T-helper 2 cell treated with Interferon-gamma antibody and Interleukin-4, amounts not matched to agents 5 μg/mL and 100 μg/mL, for 36 hours (primary cell): ENCODE measurements around the gene HNRNPL.
"Not testable (repeated sequence)": the region's sequence is repeated elsewhere in the genome, so short reads cannot be mapped to it uniquely, and the experiment has no call there.

Experiments used
- DNase-seq: peaks from one replicate; pipeline ENCODE4 v3.0.0; 2021; ENCODE audit warnings: low spot score
- H3K27ac Mint-ChIP-seq: one replicate; pipeline ENCODE4 v1.8.0; 2021; ENCODE audit warnings: mild to moderate bottlenecking, mixed read lengths
- H3K27me3 Mint-ChIP-seq: one replicate; pipeline ENCODE4 v1.8.0; 2021; ENCODE audit warnings: low read depth, mixed read lengths
- H3K36me3 Mint-ChIP-seq: one replicate; pipeline ENCODE4 v1.8.0; 2021; ENCODE audit warnings: low read depth, mixed read lengths
- H3K4me1 Mint-ChIP-seq: one replicate; pipeline ENCODE4 v1.8.0; 2021; ENCODE audit warnings: low read depth, mixed read lengths
- H3K4me3 Mint-ChIP-seq: one replicate; pipeline ENCODE4 v1.8.0; 2022; ENCODE audit warnings: mild to moderate bottlenecking, moderate library complexity, mixed read lengths
- H3K9me3 Mint-ChIP-seq: one replicate; pipeline ENCODE4 v1.8.0; 2021; ENCODE audit warnings: mixed read lengths

Gene HNRNPL

DNA sequence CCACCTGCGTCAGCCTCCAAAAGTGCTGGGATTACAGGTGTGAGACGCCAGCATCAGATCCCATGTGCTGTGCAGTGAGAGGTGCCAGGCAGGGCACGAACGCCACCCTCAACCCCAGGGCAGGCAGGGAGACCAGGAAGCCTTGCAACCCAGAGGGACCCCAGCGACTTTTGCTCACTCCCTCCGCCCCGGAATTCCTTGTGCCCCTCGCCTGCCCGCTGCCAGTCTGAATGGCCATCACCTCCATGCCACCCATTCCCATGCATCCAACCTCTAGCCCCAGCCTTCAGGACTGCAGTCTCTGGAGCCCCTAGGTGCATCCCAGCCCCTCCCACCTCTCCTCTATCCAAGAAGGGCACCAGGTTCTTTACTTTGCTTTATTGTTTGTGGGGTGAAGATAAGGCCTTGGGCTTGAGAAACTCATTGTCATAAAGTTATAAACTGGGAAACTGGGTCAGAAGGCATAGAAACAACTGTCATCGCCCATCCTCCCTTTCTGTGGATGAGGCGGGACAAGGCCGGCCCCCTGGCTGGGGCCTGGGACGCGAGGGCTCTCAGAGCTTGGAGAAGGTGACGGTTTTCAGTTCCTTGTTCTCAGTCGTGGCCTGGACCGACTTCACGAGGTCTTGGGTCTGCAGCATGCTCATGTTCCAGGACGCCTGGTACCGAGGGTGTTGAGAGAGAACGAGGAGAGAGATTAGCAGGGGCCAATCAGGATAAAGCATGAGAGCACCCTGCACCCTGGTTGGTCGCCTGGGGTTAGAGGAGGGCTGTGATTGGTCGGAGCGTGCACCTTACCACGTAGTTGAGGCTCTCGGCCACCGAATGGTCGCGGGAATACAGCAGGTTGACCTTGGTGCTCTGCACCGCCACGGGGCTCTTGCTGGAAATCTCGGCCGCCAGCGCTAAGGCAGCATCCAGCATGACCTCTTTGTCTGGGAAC is 34.5 kb downstream of the HNRNPL start:
- H3K4me1 Mint-ChIP-seq: no peaks in the 10 kb centered on the region
- no peak overlapping the region for H3K4me3 Mint-ChIP-seq
- no peaks in the 10 kb centered on the region for H3K9me3 Mint-ChIP-seq
- H3K27me3 Mint-ChIP-seq: no peaks in the 10 kb centered on the region
- no peak for DNase-seq
- peaks cover 22% of the 10 kb centered on the region for H3K36me3 Mint-ChIP-seq
- no peak overlapping the region for H3K27ac Mint-ChIP-seq

DNA sequence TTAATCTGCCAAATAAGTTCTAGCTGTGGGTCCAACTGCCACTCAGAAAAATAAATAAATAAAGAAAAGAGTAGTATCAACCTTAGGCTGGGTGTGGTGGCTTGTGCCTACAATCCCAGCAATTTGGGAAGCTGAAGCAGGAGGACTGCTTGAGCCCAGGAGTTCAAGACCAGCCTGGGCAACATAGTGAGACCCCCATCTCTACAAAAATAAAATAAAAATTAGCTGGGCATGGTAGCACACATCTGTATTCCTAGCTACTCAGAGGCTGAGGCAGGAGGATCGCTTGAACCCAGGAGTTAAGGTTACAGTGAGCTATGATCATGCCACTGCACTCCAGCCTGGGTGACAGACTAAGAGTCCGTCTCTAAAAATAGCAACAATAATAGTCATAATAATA is 35.9 kb downstream of the HNRNPL start:
- H3K4me3 Mint-ChIP-seq, H3K9me3 Mint-ChIP-seq, H3K4me1 Mint-ChIP-seq, H3K27ac Mint-ChIP-seq, DNase-seq, H3K27me3 Mint-ChIP-seq: not testable (repeated sequence)
- H3K36me3 Mint-ChIP-seq: peaks cover 18% of the 10 kb centered on the region

DNA sequence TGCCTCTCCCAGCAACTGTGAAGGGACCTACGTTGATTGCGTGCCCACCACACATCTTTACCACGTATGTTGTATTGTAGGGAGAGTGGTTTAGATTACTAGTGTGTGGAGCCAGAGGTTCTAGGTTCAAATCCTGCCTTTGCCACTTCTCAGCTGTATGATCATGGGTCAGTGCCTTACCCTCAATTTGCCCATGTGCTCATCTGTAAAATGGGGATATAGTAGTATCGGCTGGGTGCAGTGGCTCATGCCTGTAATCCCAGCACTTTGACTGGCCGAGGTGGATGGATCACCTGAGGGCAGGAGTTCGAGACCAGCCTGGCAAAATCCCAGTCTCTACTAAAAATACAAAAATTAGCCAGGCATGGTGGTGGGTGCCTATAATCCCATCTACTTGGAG is 36.5 kb downstream of the HNRNPL start:
- Mint-ChIP-seq H3K9me3 (no peaks in the 10 kb centered on the region), H3K4me1 (no peaks in the 10 kb centered on the region), H3K36me3 (peaks cover 18% of the 10 kb centered on the region), H3K27ac (no peak overlapping the region), H3K4me3 (no peak overlapping the region), H3K27me3 (no peaks in the 10 kb centered on the region)
- no peak for DNase-seq

DNA sequence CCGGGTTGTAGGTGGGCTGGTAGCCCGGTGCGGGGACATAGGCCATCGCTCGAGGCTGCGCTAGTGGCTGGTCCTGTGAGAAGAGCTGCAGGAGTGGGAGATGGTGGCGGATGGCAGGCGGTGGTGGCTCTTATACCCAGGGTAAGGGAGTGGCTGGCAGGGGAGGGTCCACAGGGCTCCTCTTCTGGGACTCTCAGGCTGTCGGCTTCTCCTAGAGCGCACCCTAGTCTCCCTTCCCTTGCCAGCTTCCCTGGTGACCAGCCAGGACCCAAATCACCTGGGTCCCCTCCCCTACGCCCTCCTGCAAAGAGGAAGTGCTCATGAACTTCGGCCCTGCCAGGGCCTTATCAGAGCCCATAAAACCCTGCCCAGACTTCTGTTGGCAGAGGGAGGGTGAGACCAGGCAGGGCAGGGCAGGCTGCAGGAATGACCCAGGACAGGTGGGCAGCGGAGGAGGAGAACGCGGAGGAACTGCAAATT is 36.9 kb downstream of the HNRNPL start, which contains the start of gene LGALS4:
Gene LGALS4 (minus strand): TSS at position 105 of the 480 bp plus-strand sequence. CDS start 59 bp downstream, at position 46.
- Mint-ChIP-seq H3K9me3 (no peaks in the 10 kb centered on the region), H3K27me3 (no peaks in the 10 kb centered on the region), H3K4me3 (no peak within 1 kb of the TSS), H3K27ac (no peak within 1 kb of the TSS), H3K36me3 (peaks cover 18% of the 10 kb centered on the region), H3K4me1 (no peaks in the 10 kb centered on the region)
- no peak for DNase-seq

DNA sequence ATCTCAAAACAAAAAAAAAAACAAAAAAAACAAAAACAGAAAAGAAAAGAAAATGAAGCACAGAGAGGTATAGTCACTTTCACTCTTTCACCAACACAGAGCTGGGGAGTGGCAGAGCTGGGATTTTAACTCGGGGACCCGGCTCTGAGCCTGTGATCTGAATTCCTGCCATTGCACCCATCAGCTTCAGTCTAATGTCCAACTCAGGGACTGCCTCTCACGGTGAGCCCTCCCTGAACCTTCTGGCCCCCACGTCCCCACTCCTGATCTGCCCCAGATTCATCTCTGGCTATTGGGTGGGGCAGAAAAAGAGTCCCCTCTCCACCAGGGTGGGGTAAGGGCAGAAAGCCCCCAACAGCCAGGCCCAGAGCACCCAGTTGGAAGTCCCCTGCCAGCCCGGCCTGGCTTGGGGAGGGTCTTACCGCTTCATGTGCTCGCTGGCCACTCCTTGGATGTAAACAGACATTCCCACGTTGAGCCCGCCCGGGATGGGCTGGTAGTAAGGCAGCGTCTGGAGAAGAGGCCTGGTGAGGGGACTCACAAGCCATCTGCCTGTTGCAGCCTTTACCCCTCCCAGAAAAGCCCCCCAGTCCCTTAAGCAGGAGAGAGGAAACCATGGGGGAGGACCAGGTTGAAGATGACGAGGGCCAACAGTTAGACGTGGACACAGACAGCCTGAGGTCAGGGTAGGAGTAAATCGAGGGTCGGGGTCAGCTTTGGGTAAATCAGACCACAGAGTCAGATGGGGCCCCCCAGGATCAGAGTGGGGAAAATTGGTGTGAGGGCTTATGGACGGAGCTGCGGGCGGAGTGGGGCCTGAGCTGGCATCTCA is 37.6 kb downstream of the HNRNPL start:
- no peak for DNase-seq
- Mint-ChIP-seq H3K27ac (no peak overlapping the region), H3K4me1 (no peaks in the 10 kb centered on the region), H3K36me3 (peaks cover 14% of the 10 kb centered on the region), H3K27me3 (no peaks in the 10 kb centered on the region), H3K4me3 (no peak overlapping the region), H3K9me3 (no peaks in the 10 kb centered on the region)

DNA sequence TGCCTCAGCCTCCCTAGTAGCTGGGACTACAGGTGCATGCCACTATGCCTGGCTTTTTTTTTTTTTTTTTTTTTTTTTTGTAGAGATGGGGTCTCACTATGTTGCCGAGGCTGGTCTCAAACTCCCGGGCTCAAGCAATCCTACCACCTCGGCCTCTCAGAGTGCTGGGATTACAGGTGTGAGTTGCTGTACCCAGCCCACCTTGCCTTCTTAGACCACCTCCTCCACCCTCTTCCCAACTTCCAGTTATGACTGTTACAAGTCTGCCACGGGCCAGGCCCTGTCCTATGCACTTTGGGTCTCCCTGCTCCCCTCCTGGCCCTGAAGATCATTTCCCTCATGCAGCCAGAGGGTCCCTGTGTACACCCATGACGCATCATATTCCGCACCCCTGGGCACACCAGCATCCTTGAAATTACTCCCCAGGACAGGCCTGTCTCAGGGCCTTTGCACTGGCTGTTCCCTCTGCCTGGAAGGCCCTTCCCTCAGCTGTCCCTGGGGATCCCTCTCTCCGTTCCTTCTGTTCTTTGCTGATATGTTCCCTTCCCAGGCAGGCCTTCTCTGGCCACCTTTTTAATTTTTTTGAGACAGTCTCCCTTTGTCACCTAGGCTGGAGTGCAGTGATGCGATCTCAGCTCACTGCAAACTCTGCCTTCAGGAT is 40.1 kb downstream of the HNRNPL start:
- no peaks in the 10 kb centered on the region for H3K27me3 Mint-ChIP-seq
- no peak overlapping the region for H3K4me3 Mint-ChIP-seq
- H3K36me3 Mint-ChIP-seq: no peaks in the 10 kb centered on the region
- DNase-seq: no peak
- no peak overlapping the region for H3K27ac Mint-ChIP-seq
- peaks cover 5% of the 10 kb centered on the region for H3K4me1 Mint-ChIP-seq
- H3K9me3 Mint-ChIP-seq: no peaks in the 10 kb centered on the region

DNA sequence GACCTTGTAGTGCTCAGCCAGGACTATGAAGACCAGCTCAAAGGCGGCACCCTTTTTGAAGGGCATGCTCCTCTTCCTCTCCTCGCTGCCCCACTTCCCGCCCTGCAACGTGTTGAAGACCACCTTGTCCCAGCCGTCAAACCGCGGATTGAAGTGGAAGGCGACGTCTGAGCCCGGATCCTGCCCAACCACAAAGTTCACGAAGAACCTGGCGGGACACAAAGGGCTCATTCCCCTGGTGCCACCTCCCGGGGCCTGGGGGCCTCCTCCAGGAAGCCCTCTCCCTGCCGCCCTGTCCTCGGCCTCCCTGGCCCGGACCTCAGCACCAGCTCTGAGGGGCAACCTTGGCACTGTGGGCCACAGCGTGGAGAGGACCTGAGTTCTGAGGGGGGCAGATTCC is 41.0 kb downstream of the HNRNPL start:
- Mint-ChIP-seq H3K36me3 (no peaks in the 10 kb centered on the region), H3K9me3 (no peaks in the 10 kb centered on the region), H3K4me3 (no peak overlapping the region), H3K4me1 (peaks cover 5% of the 10 kb centered on the region), H3K27me3 (no peaks in the 10 kb centered on the region), H3K27ac (no peak overlapping the region)
- DNase-seq: no peak

DNA sequence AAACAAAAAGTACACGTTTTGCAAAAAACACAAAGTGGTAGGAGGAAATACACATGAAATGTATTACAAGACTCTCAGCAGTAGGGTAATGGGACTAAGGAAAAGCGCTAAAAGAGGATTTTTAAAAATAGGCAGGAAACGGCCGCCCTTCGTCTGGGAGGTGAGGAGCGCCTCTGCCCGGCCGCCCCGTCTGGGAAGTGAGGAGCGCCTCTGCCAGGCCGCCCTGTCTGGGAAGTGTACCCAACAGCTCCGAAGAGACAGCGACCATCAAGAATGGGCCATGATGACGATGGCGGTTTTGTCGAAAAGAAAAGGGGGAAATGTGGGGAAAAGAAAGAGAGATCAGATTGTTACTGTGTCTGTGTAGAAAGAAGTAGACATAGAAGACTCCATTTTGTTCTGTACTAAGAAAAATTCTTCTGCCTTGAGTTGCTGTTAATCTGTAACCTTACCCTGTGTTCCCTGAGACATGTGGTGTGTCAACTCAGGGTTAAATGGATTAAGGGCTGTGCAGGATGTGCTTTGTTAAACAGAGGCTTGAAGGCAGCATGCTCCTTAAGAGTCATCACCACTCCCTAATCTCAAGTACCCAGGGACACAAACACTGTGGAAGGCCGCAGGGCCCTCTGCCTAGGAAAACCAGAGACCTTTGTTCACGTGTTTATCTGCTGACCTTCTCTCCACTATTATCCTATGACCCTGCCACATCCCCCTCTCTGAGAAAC is 42.2 kb downstream of the HNRNPL start:
- H3K4me3 Mint-ChIP-seq, H3K36me3 Mint-ChIP-seq, DNase-seq, H3K27ac Mint-ChIP-seq, H3K4me1 Mint-ChIP-seq, H3K9me3 Mint-ChIP-seq, H3K27me3 Mint-ChIP-seq: not testable (repeated sequence)

DNA sequence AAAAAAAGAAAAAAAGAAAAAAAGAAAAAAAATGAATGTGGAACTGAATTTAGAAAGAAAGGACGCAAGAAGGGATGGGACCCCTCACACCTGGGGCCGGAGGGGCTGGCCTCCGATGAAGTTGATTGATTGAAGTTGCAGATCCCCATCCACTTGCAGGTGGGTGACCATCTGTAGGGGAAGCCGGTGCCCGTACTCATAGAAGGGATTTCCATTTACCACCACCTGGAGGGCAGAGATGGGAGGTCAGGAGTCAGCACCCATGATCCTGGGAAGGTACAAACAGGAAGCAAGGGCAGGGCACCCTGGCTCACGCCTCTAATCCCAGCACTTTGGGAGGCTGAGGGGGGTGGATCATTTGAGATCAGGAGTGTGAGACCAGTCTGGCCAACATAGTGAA is 43.4 kb downstream of the HNRNPL start:
- no peaks in the 10 kb centered on the region for H3K36me3 Mint-ChIP-seq
- no peak overlapping the region for H3K4me3 Mint-ChIP-seq
- H3K9me3 Mint-ChIP-seq: no peaks in the 10 kb centered on the region
- H3K4me1 Mint-ChIP-seq: peaks cover 5% of the 10 kb centered on the region
- no peak for DNase-seq
- H3K27me3 Mint-ChIP-seq: no peaks in the 10 kb centered on the region
- H3K27ac Mint-ChIP-seq: no peak overlapping the region

DNA sequence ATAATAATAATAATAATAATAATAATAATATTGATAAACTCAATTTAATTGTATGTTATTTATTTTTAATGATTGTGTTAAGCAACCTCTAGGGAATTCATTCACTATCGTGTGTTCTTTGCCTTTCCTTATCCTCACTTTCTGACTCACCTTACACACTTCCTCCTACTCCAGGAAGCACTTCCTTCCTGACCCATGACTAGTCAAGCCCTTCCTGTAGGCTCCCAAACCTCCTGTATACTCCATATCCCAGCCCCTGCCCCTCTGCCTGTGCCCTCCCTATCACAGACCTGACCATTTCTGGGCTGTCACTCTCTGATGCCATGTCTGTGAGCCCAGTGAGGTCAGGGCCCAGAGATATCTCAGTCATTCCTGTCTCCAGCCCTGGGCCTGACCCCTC is 44.6 kb downstream of the HNRNPL start:
- H3K27ac Mint-ChIP-seq: peak overlapping the region; percentile 58
- H3K27me3 Mint-ChIP-seq: no peaks in the 10 kb centered on the region
- DNase-seq: no peak
- no peak overlapping the region for H3K4me3 Mint-ChIP-seq
- no peaks in the 10 kb centered on the region for H3K9me3 Mint-ChIP-seq
- peaks cover 5% of the 10 kb centered on the region for H3K4me1 Mint-ChIP-seq
- H3K36me3 Mint-ChIP-seq: no peaks in the 10 kb centered on the region

DNA sequence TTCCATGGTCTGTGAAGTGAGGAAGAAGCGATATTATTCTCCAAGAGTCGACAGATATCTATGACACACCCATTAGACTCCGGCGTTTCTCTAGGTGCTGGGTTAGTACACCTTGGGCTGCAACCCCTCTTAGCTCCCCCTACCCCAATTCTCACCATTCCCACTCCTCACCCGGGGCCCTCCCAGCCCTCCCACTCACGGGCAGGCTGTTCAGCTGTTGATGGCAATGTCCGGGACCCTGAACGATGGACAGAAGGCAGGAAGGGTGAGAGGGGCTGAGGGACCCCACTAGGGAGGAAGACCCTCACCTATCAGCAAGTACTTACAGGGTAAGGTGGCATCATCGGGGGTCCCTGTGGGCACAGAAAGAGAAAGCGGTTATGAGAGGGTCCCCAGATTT is 46.2 kb downstream of the HNRNPL start:
- Mint-ChIP-seq H3K9me3 (no peaks in the 10 kb centered on the region), H3K27ac (no peak overlapping the region), H3K4me1 (peaks cover 5% of the 10 kb centered on the region), H3K27me3 (no peaks in the 10 kb centered on the region), H3K36me3 (no peaks in the 10 kb centered on the region), H3K4me3 (no peak overlapping the region)
- DNase-seq: no peak

DNA sequence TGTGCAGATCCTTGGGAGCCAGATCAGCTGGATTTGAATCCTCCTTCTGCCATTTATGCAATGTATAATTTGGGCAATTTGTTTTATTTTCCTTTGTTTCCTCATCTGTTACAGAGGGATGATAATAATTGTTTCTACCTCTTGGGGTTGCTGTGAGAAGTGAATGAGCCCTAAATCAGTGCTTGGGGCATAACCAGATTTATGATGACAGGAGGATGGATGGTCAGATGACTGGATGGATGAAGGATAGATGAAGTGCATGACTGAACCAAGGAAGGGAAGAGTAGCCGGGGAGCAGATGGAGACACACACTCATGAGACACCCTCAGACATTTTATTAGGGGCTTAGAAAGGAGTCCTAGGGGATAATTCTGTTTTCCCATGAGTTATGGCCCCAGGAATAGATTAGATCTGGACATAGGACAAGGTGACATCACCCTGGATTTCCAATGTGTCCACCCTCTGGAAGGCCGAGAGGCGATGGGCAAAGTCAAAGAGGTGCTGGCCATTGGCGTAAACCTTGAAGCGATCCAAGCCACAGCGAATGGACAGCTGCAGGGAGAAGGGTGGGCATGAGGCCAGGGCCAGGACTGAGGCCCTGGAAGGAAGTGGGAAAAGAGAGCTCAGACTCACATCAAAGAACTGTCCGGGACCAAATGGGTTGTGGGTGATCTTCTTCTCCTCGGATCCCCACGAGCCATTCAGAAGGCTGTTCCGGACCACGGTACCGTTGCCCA is 48.3 kb downstream of the HNRNPL start:
- Mint-ChIP-seq H3K36me3 (no peaks in the 10 kb centered on the region), H3K4me1 (peaks cover 5% of the 10 kb centered on the region), H3K9me3 (no peaks in the 10 kb centered on the region), H3K4me3 (no peak overlapping the region), H3K27me3 (no peaks in the 10 kb centered on the region), H3K27ac (no peak overlapping the region)
- DNase-seq: no peak
